ENCODE data around the gene CDH4.

CDH4 gene

GRCh38 chr20:61988665-61989064 lies 736.6 kb downstream of the CDH4 start:
- no peak for DNase-seq (ENCODE audit: low read depth, low spot score)

- DNase-seq (ENCODE audit: low read depth, low spot score), result no peak
These were observed 737.7 kb downstream of the CDH4 start for GRCh38 chr20:61989741-61990140.
